ENCODE measurements around the gene SARNP.
"Not testable (repeated sequence)": the region's sequence is repeated elsewhere in the genome, so short reads cannot be mapped to it uniquely, and the experiment has no call there.

Gene SARNP

GRCh38 chr12:55817345-55818139, at the start of gene SARNP, which contains the start of gene ORMDL2:
SARNP (minus strand) TSS chr12:55817724; CDS start chr12:55817701, 23 bp downstream.
ORMDL2 (plus strand) TSS chr12:55818041; CDS start chr12:55819000, 959 bp downstream.
- DNase-seq (ENCODE audit: low spot score), result peak; percentile 94
- in situ Hi-C loops (cut with MboI; ENCODE audit: low sequenced_read_pairs, unreplicated experiment), result no loop called here
- no peak for TF ChIP-seq CTCF (IDR thresholded peaks at IDR 0.05; ENCODE audit: borderline replicate concordance, control extremely low read depth, extremely low read depth, insufficient read depth, missing control alignments)

GRCh38 chr12:55866454-55867004, 49.0 kb upstream of the SARNP start:
- in situ Hi-C loops (cut with MboI; ENCODE audit: low sequenced_read_pairs, unreplicated experiment); DNase-seq (ENCODE audit: low spot score): not testable (repeated sequence)

- DNase-seq (ENCODE audit: low spot score), result no peak
- in situ Hi-C loops (cut with MboI; ENCODE audit: low sequenced_read_pairs, unreplicated experiment), result no loop called here
- no peak for TF ChIP-seq CTCF (IDR thresholded peaks at IDR 0.05; ENCODE audit: borderline replicate concordance, control extremely low read depth, extremely low read depth, insufficient read depth, missing control alignments)
Observed at GRCh38 chr12:55865327-55865726, 47.8 kb upstream of the SARNP start.

GRCh38 chr12:55862931-55863330, 45.4 kb upstream of the SARNP start:
- in situ Hi-C loops (cut with MboI; ENCODE audit: low sequenced_read_pairs, unreplicated experiment), result not testable (repeated sequence)

GRCh38 chr12:55862286-55862685, 44.8 kb upstream of the SARNP start:
- TF ChIP-seq CTCF (IDR thresholded peaks at IDR 0.05; ENCODE audit: borderline replicate concordance, control extremely low read depth, extremely low read depth, insufficient read depth, missing control alignments), result no peak
- no peak for DNase-seq (ENCODE audit: low spot score)
- in situ Hi-C loops (cut with MboI; ENCODE audit: low sequenced_read_pairs, unreplicated experiment), result no loop called here

More at GRCh38 chr12:55862931-55863330, 45.4 kb upstream of the SARNP start:
- DNase-seq (ENCODE audit: low spot score), result not testable (repeated sequence)

GRCh38 chr12:55861871-55862270, 44.3 kb upstream of the SARNP start:
- in situ Hi-C loops (cut with MboI; ENCODE audit: low sequenced_read_pairs, unreplicated experiment), result no loop called here
- TF ChIP-seq CTCF (IDR thresholded peaks at IDR 0.05; ENCODE audit: borderline replicate concordance, control extremely low read depth, extremely low read depth, insufficient read depth, missing control alignments), result no peak
- DNase-seq (ENCODE audit: low spot score), result no peak

GRCh38 chr12:55861396-55861795, 43.9 kb upstream of the SARNP start:
- no peak for DNase-seq (ENCODE audit: low spot score)
- in situ Hi-C loops (cut with MboI; ENCODE audit: low sequenced_read_pairs, unreplicated experiment), result no loop called here
- TF ChIP-seq CTCF (IDR thresholded peaks at IDR 0.05; ENCODE audit: borderline replicate concordance, control extremely low read depth, extremely low read depth, insufficient read depth, missing control alignments), result no peak

All from GM13976 (cell line).